Activated T-helper 17 cell treated with anti-CD3 and anti-CD28 coated beads, Interleukin-2, amount 50 U/mL, for 72 hours (primary cell): ENCODE data around the gene TWNK. TPM values are rescaled to one million over a fixed set of nuclear protein-coding genes. Genes with fewer than 3 reads are reported as not detected.
"Not testable (repeated sequence)": the region's sequence is repeated elsewhere in the genome, so short reads cannot be mapped to it uniquely, and the experiment has no call there.

Experiments used
- ATAC-seq: fragments of 150-1000 bp; cut with Tn5 transposase; replicated peaks from 2 replicates; pipeline ENCODE4 v1.10.0; 2021; ENCODE audit warnings: mild to moderate bottlenecking, moderate library complexity
- H3K27ac Mint-ChIP-seq: one replicate; pipeline ENCODE4 v1.8.0; 2022; ENCODE audit warnings: mixed read lengths
- H3K27me3 Mint-ChIP-seq: one replicate; pipeline ENCODE4 v1.8.0; 2022; ENCODE audit warnings: mixed read lengths
- H3K36me3 Mint-ChIP-seq: one replicate; pipeline ENCODE4 v1.8.0; 2022; ENCODE audit warnings: low read depth, mild to moderate bottlenecking, mixed read lengths
- H3K4me1 Mint-ChIP-seq: one replicate; pipeline ENCODE4 v1.8.0; 2022; ENCODE audit warnings: mixed read lengths
- H3K4me3 Mint-ChIP-seq: one replicate; pipeline ENCODE4 v1.8.0; 2022; ENCODE audit warnings: mild to moderate bottlenecking, mixed read lengths
- H3K9me3 Mint-ChIP-seq: one replicate; pipeline ENCODE4 v1.8.0; 2022; ENCODE audit warnings: mixed read lengths
- total RNA-seq, 2 donors: library from RNA; stranded (reverse); gene quantifications; one replicate each; pipeline ENCODE4 v1.2.3, GENCODE V29; 2022

Gene TWNK
- total RNA-seq, 2 donors from 2014 or later, result 12.0 to 24.9 TPM

GRCh38 chr10:100969187-100970075 lies 17.9 kb upstream of the TWNK start, which contains the start of gene SEMA4G:
Gene SEMA4G (plus strand): TSS chr10:100969504. CDS start chr10:100972913, 3,409 bp downstream.
- Mint-ChIP-seq H3K36me3 (peaks cover 11% of the 10 kb centered on the region), H3K4me3 (peak within 1 kb of the TSS; percentile 55), H3K27ac (no peak within 1 kb of the TSS), H3K27me3 (no peaks in the 10 kb centered on the region), H3K9me3 (no peaks in the 10 kb centered on the region), H3K4me1 (peaks cover 11% of the 10 kb centered on the region)
- peak; percentile 76 for ATAC-seq

- Mint-ChIP-seq H3K4me3 (peak overlapping the region; percentile 55), H3K9me3 (no peaks in the 10 kb centered on the region)
Measured at GRCh38 chr10:100970076-100970913, 17.0 kb upstream of the TWNK start.

GRCh38 chr10:100970914-100971811 lies 16.2 kb upstream of the TWNK start:
- H3K9me3 Mint-ChIP-seq, result no peaks in the 10 kb centered on the region
- no peaks in the 10 kb centered on the region for H3K36me3 Mint-ChIP-seq
- peaks cover 11% of the 10 kb centered on the region for H3K4me1 Mint-ChIP-seq
- H3K27ac Mint-ChIP-seq, result no peak overlapping the region
- peak overlapping the region; percentile 55 for H3K4me3 Mint-ChIP-seq
- ATAC-seq, result no peak
- no peaks in the 10 kb centered on the region for H3K27me3 Mint-ChIP-seq

More at GRCh38 chr10:100970076-100970913, 17.0 kb upstream of the TWNK start:
- no peak overlapping the region for H3K27ac Mint-ChIP-seq
- H3K27me3 Mint-ChIP-seq, result no peaks in the 10 kb centered on the region
- peaks cover 6% of the 10 kb centered on the region for H3K36me3 Mint-ChIP-seq
- ATAC-seq, result peak; percentile 36
- H3K4me1 Mint-ChIP-seq, result peaks cover 11% of the 10 kb centered on the region

- H3K9me3 Mint-ChIP-seq, result no peaks in the 10 kb centered on the region
- H3K27ac Mint-ChIP-seq, result no peak overlapping the region
- no peak for ATAC-seq
- H3K4me1 Mint-ChIP-seq, result peaks cover 11% of the 10 kb centered on the region
- H3K4me3 Mint-ChIP-seq, result no peak overlapping the region
- H3K36me3 Mint-ChIP-seq, result no peaks in the 10 kb centered on the region
- no peaks in the 10 kb centered on the region for H3K27me3 Mint-ChIP-seq
Measured at GRCh38 chr10:100972115-100972903, 15.0 kb upstream of the TWNK start.

- no peak for ATAC-seq
- Mint-ChIP-seq H3K4me3 (no peak overlapping the region), H3K36me3 (no peaks in the 10 kb centered on the region), H3K4me1 (peaks cover 6% of the 10 kb centered on the region), H3K9me3 (no peaks in the 10 kb centered on the region), H3K27me3 (no peaks in the 10 kb centered on the region), H3K27ac (no peak overlapping the region)
Measured at GRCh38 chr10:100972904-100973535, 14.3 kb upstream of the TWNK start.

- H3K27me3 Mint-ChIP-seq, H3K4me1 Mint-ChIP-seq, H3K9me3 Mint-ChIP-seq, ATAC-seq, H3K27ac Mint-ChIP-seq, H3K36me3 Mint-ChIP-seq, H3K4me3 Mint-ChIP-seq: not testable (repeated sequence)
Measured at GRCh38 chr10:100975397-100975796, 11.9 kb upstream of the TWNK start.

- H3K36me3 Mint-ChIP-seq, result peaks cover 10% of the 10 kb centered on the region
- H3K27me3 Mint-ChIP-seq, result no peaks in the 10 kb centered on the region
- no peaks in the 10 kb centered on the region for H3K9me3 Mint-ChIP-seq
- no peak overlapping the region for H3K4me3 Mint-ChIP-seq
- H3K4me1 Mint-ChIP-seq, result no peaks in the 10 kb centered on the region
- no peak overlapping the region for H3K27ac Mint-ChIP-seq
- no peak for ATAC-seq
Measured at GRCh38 chr10:100976906-100977305, 10.4 kb upstream of the TWNK start.

- Mint-ChIP-seq H3K27me3 (no peaks in the 10 kb centered on the region), H3K27ac (no peak overlapping the region), H3K4me3 (no peak overlapping the region), H3K36me3 (peaks cover 15% of the 10 kb centered on the region), H3K4me1 (no peaks in the 10 kb centered on the region), H3K9me3 (no peaks in the 10 kb centered on the region)
- no peak for ATAC-seq
Measured at GRCh38 chr10:100977436-100977835, 9.9 kb upstream of the TWNK start.

- Mint-ChIP-seq H3K9me3 (no peaks in the 10 kb centered on the region), H3K4me1 (peaks cover 4% of the 10 kb centered on the region), H3K27ac (no peak overlapping the region), H3K4me3 (no peak overlapping the region), H3K36me3 (peaks cover 20% of the 10 kb centered on the region), H3K27me3 (no peaks in the 10 kb centered on the region)
- ATAC-seq, result no peak
Measured at GRCh38 chr10:100978121-100978900, 9.0 kb upstream of the TWNK start.

- H3K27ac Mint-ChIP-seq, result no peak overlapping the region
- H3K9me3 Mint-ChIP-seq, result no peaks in the 10 kb centered on the region
- H3K36me3 Mint-ChIP-seq, result peaks cover 20% of the 10 kb centered on the region
- no peaks in the 10 kb centered on the region for H3K27me3 Mint-ChIP-seq
- no peak overlapping the region for H3K4me3 Mint-ChIP-seq
- ATAC-seq, result no peak
- H3K4me1 Mint-ChIP-seq, result peaks cover 4% of the 10 kb centered on the region
Measured at GRCh38 chr10:100978901-100979195, 8.5 kb upstream of the TWNK start.

- H3K4me3 Mint-ChIP-seq, result no peak overlapping the region
- peaks cover 20% of the 10 kb centered on the region for H3K36me3 Mint-ChIP-seq
- no peak for ATAC-seq
- H3K27me3 Mint-ChIP-seq, result no peaks in the 10 kb centered on the region
- H3K4me1 Mint-ChIP-seq, result peaks cover 4% of the 10 kb centered on the region
- no peak overlapping the region for H3K27ac Mint-ChIP-seq
- H3K9me3 Mint-ChIP-seq, result no peaks in the 10 kb centered on the region
Measured at GRCh38 chr10:100979791-100980272, 7.5 kb upstream of the TWNK start.

GRCh38 chr10:100980311-100980710 lies 7.0 kb upstream of the TWNK start:
- ATAC-seq, result no peak
- Mint-ChIP-seq H3K4me3 (no peak overlapping the region), H3K9me3 (no peaks in the 10 kb centered on the region), H3K36me3 (peaks cover 20% of the 10 kb centered on the region), H3K27me3 (no peaks in the 10 kb centered on the region), H3K4me1 (peaks cover 4% of the 10 kb centered on the region), H3K27ac (no peak overlapping the region)
